Measurements from ENCODE around the gene CHCHD6.

DNA sequence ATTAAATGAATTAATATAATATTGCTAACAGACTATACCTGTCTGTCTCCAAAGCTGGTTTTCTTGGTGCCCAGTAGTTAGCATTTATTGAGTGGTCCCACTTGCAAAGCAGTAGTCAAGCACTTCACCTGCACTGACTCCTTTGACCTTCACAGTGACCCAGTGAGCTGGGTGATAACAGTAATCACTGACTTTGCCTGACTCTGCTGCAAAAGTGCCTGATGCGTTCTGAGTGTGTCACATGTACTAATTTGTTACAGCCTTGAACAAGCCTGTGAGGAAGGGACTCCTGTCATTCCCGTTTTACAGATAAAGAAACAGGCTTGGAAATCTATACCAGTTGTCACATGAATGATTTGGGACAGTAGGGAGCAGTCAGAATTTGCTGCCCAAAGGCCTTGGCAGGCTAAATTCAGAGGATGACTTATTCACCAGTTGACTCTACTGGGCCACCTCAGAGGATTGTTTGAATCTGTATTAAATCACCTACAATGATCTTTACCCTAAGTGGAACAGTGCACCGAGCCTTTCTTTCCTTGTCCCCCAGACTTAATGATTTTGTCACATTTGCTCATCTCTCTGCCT lies 162.2 kb downstream of the CHCHD6 start:
- TF ChIP-seq, protein P1, sequence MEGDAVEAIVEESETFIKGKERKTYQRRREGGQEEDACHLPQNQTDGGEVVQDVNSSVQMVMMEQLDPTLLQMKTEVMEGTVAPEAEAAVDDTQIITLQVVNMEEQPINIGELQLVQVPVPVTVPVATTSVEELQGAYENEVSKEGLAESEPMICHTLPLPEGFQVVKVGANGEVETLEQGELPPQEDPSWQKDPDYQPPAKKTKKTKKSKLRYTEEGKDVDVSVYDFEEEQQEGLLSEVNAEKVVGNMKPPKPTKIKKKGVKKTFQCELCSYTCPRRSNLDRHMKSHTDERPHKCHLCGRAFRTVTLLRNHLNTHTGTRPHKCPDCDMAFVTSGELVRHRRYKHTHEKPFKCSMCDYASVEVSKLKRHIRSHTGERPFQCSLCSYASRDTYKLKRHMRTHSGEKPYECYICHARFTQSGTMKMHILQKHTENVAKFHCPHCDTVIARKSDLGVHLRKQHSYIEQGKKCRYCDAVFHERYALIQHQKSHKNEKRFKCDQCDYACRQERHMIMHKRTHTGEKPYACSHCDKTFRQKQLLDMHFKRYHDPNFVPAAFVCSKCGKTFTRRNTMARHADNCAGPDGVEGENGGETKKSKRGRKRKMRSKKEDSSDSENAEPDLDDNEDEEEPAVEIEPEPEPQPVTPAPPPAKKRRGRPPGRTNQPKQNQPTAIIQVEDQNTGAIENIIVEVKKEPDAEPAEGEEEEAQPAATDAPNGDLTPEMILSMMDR (IDR thresholded peaks at IDR 0.05), result no peak
- no peak for TF ChIP-seq POLR2A (IDR thresholded peaks at IDR 0.05)

Data from right lobe of liver (tissue), 4 donors.